Stimulated activated CD4-positive, alpha-beta T cell treated with anti-CD3 and anti-CD28 coated beads, Interleukin-1b, Interleukin-23, amount 100 ng/mL, for 4 hours (primary cell): ENCODE data around the gene TRRAP.

Experiments used
- DNase-seq, 2 donors: peaks; one replicate each; pipeline ENCODE4 v3.0.0-alpha.2; 2020; ENCODE audit warnings: low read depth in 2 of 2

TRRAP gene

GRCh38 chr7:98949336-98950044 lies 71.2 kb downstream of the TRRAP start:
- DNase-seq: no peak

- DNase-seq: no peak
Observed at GRCh38 chr7:98955992-98956391, 77.7 kb downstream of the TRRAP start.

DNA sequence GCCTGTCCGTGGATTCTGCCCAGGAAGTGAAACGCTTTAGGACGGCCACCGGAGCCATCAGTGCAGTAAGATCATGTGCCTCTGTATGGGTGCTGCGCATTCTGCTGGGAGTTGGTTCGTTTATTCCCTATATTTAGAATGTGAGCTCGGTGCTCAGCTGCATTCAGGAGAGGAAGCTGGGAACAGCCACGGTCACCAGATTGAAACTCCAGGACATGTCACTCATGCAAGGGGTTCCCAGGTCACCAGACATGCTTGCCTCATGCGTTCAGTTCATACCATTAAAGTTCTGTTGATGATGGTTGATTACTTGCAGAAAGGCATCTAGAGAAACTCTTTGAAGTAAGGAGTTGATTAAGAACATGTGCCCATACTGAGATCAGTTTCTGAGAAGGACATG lies 78.1 kb downstream of the TRRAP start:
- no peak for DNase-seq

- DNase-seq: no peak
Observed at GRCh38 chr7:98956937-98957336, 78.6 kb downstream of the TRRAP start.

DNA sequence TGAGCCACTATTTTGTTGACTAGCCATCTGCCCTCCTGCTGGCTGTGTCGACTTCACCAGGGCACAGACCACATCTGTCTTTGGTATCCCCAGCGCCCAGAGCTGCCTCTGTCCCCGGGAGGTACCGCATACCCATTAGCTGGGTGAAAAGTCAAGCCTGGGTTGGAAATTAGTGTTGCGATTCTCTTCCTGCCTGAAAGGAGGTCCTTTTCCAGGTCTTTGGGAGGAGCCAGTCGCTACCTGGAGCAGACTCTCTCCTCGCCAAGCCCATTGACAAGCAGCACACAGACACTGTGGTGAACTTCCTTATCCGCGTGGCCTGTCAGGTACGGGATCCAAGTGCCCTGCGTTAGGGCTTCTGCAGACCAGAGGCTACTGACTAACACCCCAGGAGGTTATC lies 79.4 kb downstream of the TRRAP start:
- no peak for DNase-seq

DNA sequence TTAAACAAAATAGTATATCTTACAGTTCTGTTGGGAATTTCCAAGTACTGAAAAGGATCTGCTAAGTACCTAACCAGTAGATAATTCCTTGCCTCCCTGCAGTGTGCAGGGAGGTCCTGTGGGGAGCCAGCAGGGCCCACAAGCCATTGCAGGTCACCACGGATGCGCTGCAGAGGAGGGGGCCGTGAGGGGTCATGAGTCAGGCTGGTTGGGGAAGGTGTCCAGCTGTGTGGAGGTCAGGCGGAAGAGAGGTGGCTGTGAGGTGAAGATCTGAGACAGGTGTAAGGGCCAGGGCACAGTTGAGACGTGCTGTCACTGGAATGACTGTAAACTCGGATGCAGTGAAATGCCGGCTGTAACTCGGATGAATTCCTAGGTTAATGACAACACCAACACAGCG lies 80.6 kb downstream of the TRRAP start:
- DNase-seq: no peak

GRCh38 chr7:98963305-98963704 lies 85.0 kb downstream of the TRRAP start:
- no peak for DNase-seq

GRCh38 chr7:98964596-98964995 lies 86.3 kb downstream of the TRRAP start:
- DNase-seq: no peak

DNA sequence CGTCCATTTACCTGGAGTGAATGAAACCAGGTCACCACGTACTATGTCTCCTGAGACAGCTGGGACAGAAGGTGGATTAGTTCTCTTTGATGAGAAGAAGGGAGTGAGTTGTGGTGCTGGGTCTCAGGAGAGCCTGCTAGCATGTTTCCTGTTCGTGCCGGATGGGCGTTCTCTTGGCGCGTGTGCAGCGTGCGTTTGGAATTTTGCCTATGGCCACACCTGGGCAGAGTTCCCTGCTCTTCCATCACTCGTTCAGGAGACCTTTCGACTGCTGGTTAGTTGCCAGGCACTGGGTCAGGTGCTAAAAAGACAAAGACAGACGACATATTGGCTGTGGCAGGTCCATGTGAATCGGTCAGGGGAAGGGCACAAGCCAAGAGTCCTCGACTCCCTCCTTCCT lies 90.3 kb downstream of the TRRAP start:
- no peak for DNase-seq

DNA sequence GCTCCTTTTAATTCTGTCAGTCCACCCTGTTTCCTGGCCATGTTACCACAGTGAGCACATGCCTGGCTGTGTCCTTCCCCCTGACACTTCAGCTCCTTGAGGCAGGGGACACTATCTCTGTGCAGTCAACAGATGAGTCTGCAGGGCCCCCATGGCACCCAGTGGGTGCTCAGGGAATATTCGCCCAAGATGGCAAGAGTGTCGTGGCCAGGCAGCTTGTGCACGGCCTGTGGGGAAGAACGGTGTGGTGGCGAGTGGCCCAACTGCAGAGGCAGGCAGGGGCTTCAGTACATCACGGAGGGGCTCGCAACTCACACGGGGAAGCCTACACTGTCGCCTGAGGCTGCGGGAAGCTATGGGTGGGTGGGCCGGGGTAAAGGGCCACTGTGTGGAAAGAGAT lies 91.1 kb downstream of the TRRAP start:
- no peak for DNase-seq

GRCh38 chr7:98970016-98970615 lies 91.8 kb downstream of the TRRAP start:
- DNase-seq: no peak

DNA sequence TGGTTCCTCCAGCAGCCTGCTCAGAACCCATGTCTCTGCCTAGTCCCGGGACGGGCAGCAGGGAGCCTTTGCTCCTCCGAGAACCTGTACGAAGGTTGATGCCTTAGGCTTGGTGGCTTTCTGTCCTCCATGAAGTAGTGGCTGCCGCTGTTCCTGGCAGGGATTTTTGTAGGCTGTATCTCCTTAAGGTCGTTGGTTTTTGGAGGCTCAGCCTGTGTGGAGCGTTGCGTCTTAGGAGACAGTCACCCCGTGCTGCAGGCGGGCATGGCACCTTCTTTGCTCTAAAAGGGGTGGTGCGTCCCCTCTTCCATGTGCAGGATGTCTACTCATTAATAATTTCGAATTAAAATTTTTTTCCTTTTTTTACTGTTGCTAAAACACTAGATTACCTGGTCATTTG lies 92.5 kb downstream of the TRRAP start:
- DNase-seq: no peak

- DNase-seq: no peak
Observed at GRCh38 chr7:98974205-98974604, 95.9 kb downstream of the TRRAP start.

DNA sequence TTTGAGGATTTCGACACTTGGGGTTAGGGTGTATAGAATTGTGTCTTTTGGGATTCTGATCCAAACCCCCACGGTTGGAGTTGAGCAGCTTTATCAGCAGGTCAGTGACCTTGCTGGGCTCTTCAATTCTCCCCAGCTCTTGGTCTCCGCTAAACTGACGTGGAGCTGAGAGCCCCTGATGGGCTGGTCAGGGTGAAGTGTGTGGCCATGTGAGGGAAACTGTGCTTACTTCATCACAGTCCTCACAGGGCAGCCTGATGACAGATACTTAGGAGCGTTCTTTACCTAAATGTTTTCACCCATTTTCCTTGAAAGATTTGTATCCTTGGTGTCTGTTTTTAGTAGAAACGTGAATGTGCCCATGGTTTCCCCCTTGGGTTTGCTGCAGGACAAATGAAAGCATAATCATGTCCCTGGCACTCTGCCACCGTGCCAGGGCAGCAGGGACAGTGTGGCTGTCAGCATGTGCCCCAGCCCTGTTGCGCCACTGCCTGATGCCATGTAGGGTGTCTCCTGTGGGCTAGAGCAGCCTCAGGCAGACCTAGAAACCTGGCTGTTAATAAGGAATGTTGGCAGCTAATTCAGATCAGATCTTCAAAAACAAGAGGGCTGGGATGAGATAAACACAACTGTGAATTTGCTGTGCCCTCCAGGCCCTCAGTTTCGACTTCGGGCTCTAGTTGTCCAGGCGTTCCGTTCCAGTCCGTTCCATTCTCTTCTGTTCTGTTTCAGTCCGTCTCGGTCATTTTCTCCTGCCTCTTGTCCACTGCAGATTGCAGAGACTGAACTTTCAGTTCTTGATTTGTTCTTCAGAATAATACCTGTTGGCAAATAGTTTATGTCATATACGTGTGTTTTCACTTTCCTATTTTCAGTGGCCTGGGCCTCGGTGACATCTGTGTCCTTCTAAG lies 96.8 kb downstream of the TRRAP start:
- no peak for DNase-seq

GRCh38 chr7:98976396-98977185 lies 98.3 kb downstream of the TRRAP start:
- DNase-seq: no peak

GRCh38 chr7:98978672-98979071 lies 100.3 kb downstream of the TRRAP start:
- DNase-seq: no peak

DNA sequence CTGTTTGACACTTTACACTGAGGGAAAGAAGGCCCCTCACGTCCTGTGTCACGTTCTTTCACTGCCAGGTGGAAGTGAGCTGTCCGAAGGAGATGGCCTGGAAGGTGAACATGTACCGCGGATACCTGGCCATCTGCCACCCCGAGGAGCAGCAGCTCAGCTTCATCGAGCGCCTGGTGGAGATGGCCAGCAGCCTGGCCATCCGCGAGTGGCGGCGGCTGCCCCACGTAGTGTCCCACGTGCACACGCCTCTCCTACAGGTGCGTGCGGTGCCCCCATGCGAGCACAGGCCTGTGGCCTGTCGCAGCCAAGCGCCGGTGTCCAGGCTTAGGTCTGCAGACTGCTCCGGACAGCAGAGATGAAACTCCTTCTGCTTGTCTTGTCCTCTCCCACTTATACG lies 103.4 kb downstream of the TRRAP start:
- no peak for DNase-seq

GRCh38 chr7:98982686-98983085 lies 104.4 kb downstream of the TRRAP start:
- DNase-seq: no peak

- DNase-seq: no peak
Observed at GRCh38 chr7:98984126-98984525, 105.8 kb downstream of the TRRAP start.

DNA sequence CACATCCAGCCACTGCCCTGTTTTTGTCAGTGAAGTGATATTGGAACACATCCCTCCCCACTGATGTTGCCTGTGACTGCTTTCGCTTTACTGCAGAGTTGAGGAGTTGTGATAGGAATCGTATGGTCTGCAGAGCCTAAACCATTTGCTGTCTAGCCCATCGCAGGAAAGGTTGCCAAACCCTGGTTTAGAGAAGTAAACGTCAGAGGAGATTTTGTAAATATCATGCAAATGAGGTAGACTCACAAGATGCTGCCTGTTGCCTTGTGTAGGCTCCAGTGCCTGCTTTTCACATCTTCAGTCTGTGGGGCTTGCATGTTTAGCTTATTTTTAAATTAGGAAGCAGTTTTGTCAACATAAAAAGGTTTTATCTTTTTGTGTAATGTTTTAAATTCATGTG lies 107.1 kb downstream of the TRRAP start:
- no peak for DNase-seq

DNA sequence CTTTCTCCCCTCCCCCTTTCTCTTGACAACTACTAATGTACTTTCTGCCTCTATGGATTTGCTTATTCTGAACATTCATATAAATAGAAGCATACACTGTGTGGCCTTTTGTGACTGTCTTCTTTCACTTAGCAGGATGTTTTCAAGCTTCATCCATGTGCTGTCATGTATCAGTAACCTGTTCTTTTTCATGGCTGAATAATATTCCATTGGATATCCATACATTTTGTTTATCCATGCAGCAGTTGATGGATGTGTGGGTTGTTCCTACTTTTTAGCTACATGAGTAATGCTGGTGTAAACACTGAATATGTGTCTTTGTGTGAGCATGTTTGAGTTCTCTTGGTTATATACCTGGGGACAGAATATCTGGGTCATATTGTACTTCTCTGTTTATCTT lies 107.6 kb downstream of the TRRAP start:
- DNase-seq: no peak

- DNase-seq: no peak
Observed at GRCh38 chr7:98988641-98989040, 110.3 kb downstream of the TRRAP start.
